HCT116 (cell line): ENCODE measurements around the gene NXPH2. TPM values are rescaled to one million over a fixed set of nuclear protein-coding genes. Genes with fewer than 3 reads are reported as not detected.
A peak's percentile ranks its signal among the peaks of the same experiment; 100 is the strongest.

Source experiments
- ATAC-seq: fragments of 200-7000 bp; cut with Tn5 transposase; 2 replicates; pipeline ENCODE4 v1.9.1; 2020; ENCODE audit warnings: mild to moderate bottlenecking, moderate library complexity
- BruUV-seq: library from RNA; stranded (reverse); fragments of 400-500 nt; replicated peaks from 2 replicates; lab custom pipeline; 2021; lab: Mats Ljungman, UMichigan
- CTCF ChIA-PET: fragments of 300-600 bp; sonication (Branson Sonifier 250); formaldehyde crosslinking; loops from one replicate; lab custom pipeline; 2021; ENCODE audit warnings: antibody characterized with exemption; lab: Charles Lee
- POLR2A ChIA-PET: fragments of 300-600, 350-600 bp; sonication (Branson Sonifier 250); formaldehyde crosslinking; loops from one replicate; lab custom pipeline; 2021; ENCODE audit warnings: antibody characterized with exemption; lab: Charles Lee
- RAD21 ChIA-PET, 2 experiments: fragments of 300-600 bp; sonication (Branson Sonifier 250); formaldehyde crosslinking; loops; one replicate each; lab custom pipeline; 2023; ENCODE audit warnings: low total read pairs in 2 of 2; ENCODE audit not compliant: uncharacterized antibody in 2 of 2, unreplicated experiment in 2 of 2, low non-redundant PET in 1 of 2; lab: Charles Lee
- DNase-seq: peaks from one replicate; pipeline ENCODE4 v3.0.0-alpha.2; 2010; ENCODE audit warnings: low read depth, low spot score
- H2AFZ ChIP-seq: fragments of 200-600 bp; shearing (Covaris generic), sonication (generic); 2 replicates; pipeline ENCODE4 v1.6.1; 2017; ENCODE audit warnings: low read depth, mixed run types, mixed read lengths, antibody characterized with exemption, low read length; ENCODE audit not compliant: poor library complexity, severe bottlenecking
- H3K27ac ChIP-seq: 2 replicates; pipeline ENCODE4 v1.5.1; 2012; ENCODE audit warnings: low read depth, low read length
- H3K27me3 ChIP-seq: fragments of 200-600 bp; sonication (generic); 2 replicates; pipeline ENCODE4 v1.6.1; 2016; ENCODE audit warnings: mixed run types, low read length, mixed read lengths; ENCODE audit not compliant: insufficient read depth
- H3K36me3 ChIP-seq, 2 experiments: fragments of 200-500 bp in 1 of 2; fragments of 200-600 bp in 1 of 2; sonication (Bioruptor generic) in 1 of 2; sonication (generic) in 1 of 2; 2 replicates each; pipeline versions ENCODE4 v1.5.1 to v1.6.1; 2014 to 2016; ENCODE audit warnings: low read length in 2 of 2, inconsistent platforms in 1 of 2, mixed read lengths in 1 of 2, mixed run types in 1 of 2; ENCODE audit not compliant: insufficient read depth in 2 of 2, control insufficient read depth in 1 of 2
- H3K4me1 ChIP-seq, 2 experiments: fragments of 200-600 bp in 1 of 2; sonication (generic) in 1 of 2; 2 replicates each; pipeline versions ENCODE4 v1.5.1 to v1.6.1; 2012 to 2017; ENCODE audit warnings: low read length in 2 of 2, inconsistent platforms in 1 of 2, mild to moderate bottlenecking in 1 of 2, mixed read lengths in 1 of 2, mixed run types in 1 of 2, moderate library complexity in 1 of 2; ENCODE audit not compliant: insufficient read depth in 2 of 2, control insufficient read depth in 1 of 2
- H3K4me2 ChIP-seq: fragments of 200-600 bp; sonication (generic); 2 replicates; pipeline ENCODE4 v1.6.1; 2017; ENCODE audit warnings: mixed run types, low read length, mixed read lengths
- H3K4me3 ChIP-seq, 2 experiments: fragments of 200-600 bp in 1 of 2; sonication (generic) in 1 of 2; replicated peaks in 1 of 2; 2 replicates each; pipeline ENCODE4 v1.5.1; 2011 to 2016; ENCODE audit warnings: low read length in 2 of 2, control low read depth in 1 of 2, low read depth in 1 of 2, mild to moderate bottlenecking in 1 of 2, mixed read lengths in 1 of 2, mixed run types in 1 of 2
- H3K79me2 ChIP-seq: fragments of 200-600 bp; sonication (generic); 2 replicates; pipeline ENCODE4 v1.6.1; 2017; ENCODE audit warnings: mild to moderate bottlenecking, mixed run types, low read length, moderate library complexity, mixed read lengths; ENCODE audit not compliant: insufficient read depth
- H3K9ac ChIP-seq: fragments of 200-600 bp; sonication (generic); 2 replicates; pipeline ENCODE4 v1.6.1; 2016; ENCODE audit warnings: low read length, mixed read lengths
- H3K9me2 ChIP-seq: fragments of 200-600 bp; sonication (generic), shearing (Covaris generic); 2 replicates; pipeline ENCODE4 v1.6.1; 2017; ENCODE audit warnings: mixed run types, mild to moderate bottlenecking, moderate library complexity; ENCODE audit not compliant: insufficient read depth
- H3K9me3 ChIP-seq, 2 experiments: fragments of 200-500 bp in 1 of 2; fragments of 200-600 bp in 1 of 2; sonication (Bioruptor generic) in 1 of 2; sonication (generic) in 1 of 2; 2 replicates each; pipeline ENCODE4 v1.6.1; 2014 to 2017; ENCODE audit warnings: low read length in 2 of 2, mixed read lengths in 2 of 2, inconsistent platforms in 1 of 2, low read depth in 1 of 2, mild to moderate bottlenecking in 1 of 2, mixed run types in 1 of 2, moderate library complexity in 1 of 2; ENCODE audit not compliant: control insufficient read depth in 1 of 2, insufficient read depth in 1 of 2
- H4K20me1 ChIP-seq: fragments of 200-600 bp; sonication (generic), shearing (Covaris generic); 2 replicates; pipeline ENCODE4 v1.6.1; 2017; ENCODE audit warnings: mixed run types, mild to moderate bottlenecking, moderate library complexity; ENCODE audit not compliant: insufficient read depth
- ATF3 ChIP-seq: IDR thresholded peaks from 2 replicates; pipeline ENCODE4 v1.6.1; 2012
- CBX3 ChIP-seq: IDR thresholded peaks from 2 replicates; pipeline ENCODE4 v1.6.1; 2012; ENCODE audit warnings: low read depth
- EGR1 ChIP-seq: IDR thresholded peaks from 2 replicates; pipeline ENCODE4 v1.6.1; 2012; ENCODE audit warnings: low read depth
- EZH2phosphoT487 ChIP-seq: fragments of 200-600 bp; IDR thresholded peaks from 2 replicates; pipeline ENCODE4 v1.6.1; 2018; ENCODE audit warnings: antibody characterized with exemption, borderline replicate concordance
- FOSL1 ChIP-seq: IDR thresholded peaks from 2 replicates; pipeline ENCODE4 v1.6.1; 2012; ENCODE audit warnings: low read depth
- POLR2A ChIP-seq: IDR thresholded peaks from 2 replicates; pipeline ENCODE4 v1.7.0; 2011; ENCODE audit warnings: borderline replicate concordance; ENCODE audit not compliant: insufficient read depth, insufficient read length; ENCODE audit errors: extremely low read depth
- REST ChIP-seq: IDR thresholded peaks from 2 replicates; pipeline ENCODE4 v1.6.1; 2012; ENCODE audit warnings: low read depth
- YY1 ChIP-seq: IDR thresholded peaks from 2 replicates; pipeline ENCODE4 v1.6.1; 2011; ENCODE audit warnings: low read length, low read depth, moderate library complexity, mild to moderate bottlenecking; ENCODE audit not compliant: insufficient replicate concordance; ENCODE audit errors: extremely low read depth
- ZBTB33 ChIP-seq: IDR thresholded peaks from 2 replicates; pipeline ENCODE4 v1.6.1; 2011; ENCODE audit warnings: mild to moderate bottlenecking, low read length, moderate library complexity; ENCODE audit not compliant: insufficient replicate concordance; ENCODE audit errors: extremely low read depth
- intact Hi-C: fragments of 100-400 bp; cut with micrococcal nuclease; formaldehyde crosslinking; loops from 2 replicates; pipeline ENCODE4 v1.10.0; 2022
- total RNA-seq: library from RNA; stranded (reverse); gene quantifications from one replicate; pipeline ENCODE4 v1.2.1, GENCODE V29; 2021; ENCODE audit not compliant: unreplicated experiment

NXPH2 gene
- total RNA-seq, 1 experiment from 2014 or later: not detected

DNA sequence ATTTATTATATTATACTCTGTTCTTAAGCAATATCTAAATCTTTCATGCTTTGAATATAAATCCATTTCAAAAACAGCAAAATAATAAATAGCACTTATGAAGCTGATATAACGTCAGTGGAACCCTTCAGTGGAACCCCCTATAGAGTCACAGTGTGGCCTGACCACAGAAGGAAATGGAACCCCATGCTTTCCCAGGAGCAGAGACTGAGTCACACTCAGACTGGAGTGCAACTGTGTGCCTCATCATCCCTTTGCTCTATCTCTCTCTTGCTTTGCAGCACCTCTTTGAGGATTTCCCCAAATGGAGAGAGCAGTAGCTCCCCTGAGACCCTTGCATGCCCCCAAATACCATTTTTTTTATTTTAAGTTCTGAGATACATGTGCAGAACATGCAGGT is 13.1 kb downstream of the NXPH2 start:
- DNase-seq (no peak), ATAC-seq (no peak)
- Histone ChIP-seq H3K4me2 (no peak overlapping the region), H3K36me3 (no peaks in the 10 kb centered on the region), H3K4me3 (no peak overlapping the region), H3K9me3 (no peaks in the 10 kb centered on the region), H3K9me2 (no peaks in the 10 kb centered on the region), H2AFZ (no peak overlapping the region), H3K27ac (no peak overlapping the region), H3K9ac (no peak overlapping the region), H3K4me1 (no peaks in the 10 kb centered on the region), H3K27me3 (no peaks in the 10 kb centered on the region), H4K20me1 (no peaks in the 10 kb centered on the region), H3K79me2 (no peaks in the 10 kb centered on the region)
- CTCF ChIA-PET: no interaction called here
- RAD21 ChIA-PET: no interaction called here
- intact Hi-C loops: no loop called here
- POLR2A ChIA-PET: no interaction called here
- TF ChIP-seq EGR1: no peak
- TF ChIP-seq YY1: no peak
- TF ChIP-seq ZBTB33: no peak
- TF ChIP-seq EZH2phosphoT487: no peak
- TF ChIP-seq CBX3: no peak
- TF ChIP-seq POLR2A: no peak
- no peak for TF ChIP-seq ATF3
- no peak for TF ChIP-seq FOSL1
- TF ChIP-seq, all 23 proteins: peak for 0
- BruUV-seq: no TSS peak

- no TSS peak for BruUV-seq
- TF ChIP-seq POLR2A (no peak), REST (peak; percentile 12; the same call in 1 of the 2 replicates)
- Histone ChIP-seq H3K27ac (no peak overlapping the region), H4K20me1 (no peaks in the 10 kb centered on the region), H2AFZ (no peak overlapping the region), H3K4me1 (no peaks in the 10 kb centered on the region), H3K27me3 (no peaks in the 10 kb centered on the region), H3K79me2 (no peaks in the 10 kb centered on the region), H3K9me2 (no peaks in the 10 kb centered on the region), H3K4me3 (no peak overlapping the region), H3K9me3 (no peaks in the 10 kb centered on the region), H3K4me2 (no peak overlapping the region), H3K9ac (no peak overlapping the region), H3K36me3 (no peaks in the 10 kb centered on the region)
- POLR2A ChIA-PET: no interaction called here
- CTCF ChIA-PET: no interaction called here
- RAD21 ChIA-PET: no interaction called here
- DNase-seq: no peak
- intact Hi-C loops: no loop called here
- ATAC-seq: no peak
These were observed 13.7 kb downstream of the NXPH2 start for GRCh38 chr2:138766464-138766863.
